ENCODE data around the gene POLR1A.
A peak's percentile ranks its signal among the peaks of the same experiment; 100 is the strongest.

The POLR1A gene

GRCh38 chr2:86022661-86023365 is 82.9 kb downstream of the POLR1A start:
- Mint-ChIP-seq H3K36me3 (ENCODE audit: low read depth) (peaks cover 22% of the 10 kb centered on the region), H3K9me3 (no peaks in the 10 kb centered on the region), H3K27me3 (ENCODE audit: low read depth) (no peaks in the 10 kb centered on the region), H3K27ac (no peak overlapping the region), H3K4me1 (ENCODE audit: low read depth) (no peaks in the 10 kb centered on the region), H3K4me3 (no peak overlapping the region)
- DNase-seq (ENCODE audit: low spot score): no peak

GRCh38 chr2:86021396-86022378 is 84.0 kb downstream of the POLR1A start:
- DNase-seq (ENCODE audit: low spot score): no peak
- H3K27ac Mint-ChIP-seq: no peak overlapping the region
- peaks cover 13% of the 10 kb centered on the region for H3K36me3 Mint-ChIP-seq (ENCODE audit: low read depth)
- H3K27me3 Mint-ChIP-seq (ENCODE audit: low read depth): no peaks in the 10 kb centered on the region
- peaks cover 7% of the 10 kb centered on the region for H3K4me1 Mint-ChIP-seq (ENCODE audit: low read depth)
- no peaks in the 10 kb centered on the region for H3K9me3 Mint-ChIP-seq
- no peak overlapping the region for H3K4me3 Mint-ChIP-seq

DNA sequence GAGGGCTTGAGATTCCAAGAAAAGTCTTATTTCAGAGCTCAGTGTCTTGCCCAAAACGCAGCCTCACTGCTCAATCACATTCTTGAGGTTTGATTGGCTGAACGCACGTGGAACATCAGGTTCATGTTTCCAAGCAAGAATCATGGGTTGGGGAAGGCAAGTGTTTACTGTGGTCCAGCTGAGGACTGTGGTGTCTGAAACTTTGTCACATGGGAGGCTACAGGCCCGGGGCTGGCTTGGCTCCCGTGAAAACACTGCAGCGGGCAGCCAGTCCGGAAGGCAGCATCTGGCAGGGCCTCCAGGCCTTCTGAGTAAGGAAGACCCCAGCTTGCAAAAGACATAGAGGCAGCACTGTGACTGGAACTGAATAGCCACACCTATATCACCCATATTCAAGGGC is 84.7 kb downstream of the POLR1A start:
- no peak overlapping the region for H3K27ac Mint-ChIP-seq
- no peak for DNase-seq (ENCODE audit: low spot score)
- peaks cover under 1% of the 10 kb centered on the region for H3K9me3 Mint-ChIP-seq
- no peaks in the 10 kb centered on the region for H3K27me3 Mint-ChIP-seq (ENCODE audit: low read depth)
- H3K4me3 Mint-ChIP-seq: no peak overlapping the region
- peaks cover 8% of the 10 kb centered on the region for H3K4me1 Mint-ChIP-seq (ENCODE audit: low read depth)
- H3K36me3 Mint-ChIP-seq (ENCODE audit: low read depth): peaks cover 13% of the 10 kb centered on the region

GRCh38 chr2:86019121-86019520 is 86.6 kb downstream of the POLR1A start:
- no peaks in the 10 kb centered on the region for H3K27me3 Mint-ChIP-seq (ENCODE audit: low read depth)
- no peak overlapping the region for H3K27ac Mint-ChIP-seq
- peaks cover 17% of the 10 kb centered on the region for H3K9me3 Mint-ChIP-seq
- H3K4me3 Mint-ChIP-seq: no peak overlapping the region
- H3K36me3 Mint-ChIP-seq (ENCODE audit: low read depth): peaks cover 12% of the 10 kb centered on the region
- DNase-seq (ENCODE audit: low spot score): no peak
- peaks cover 8% of the 10 kb centered on the region for H3K4me1 Mint-ChIP-seq (ENCODE audit: low read depth)

GRCh38 chr2:86017901-86018896 is 87.5 kb downstream of the POLR1A start:
- DNase-seq (ENCODE audit: low spot score): no peak
- Mint-ChIP-seq H3K36me3 (ENCODE audit: low read depth) (peaks cover 17% of the 10 kb centered on the region), H3K9me3 (peaks cover 25% of the 10 kb centered on the region), H3K27me3 (ENCODE audit: low read depth) (no peaks in the 10 kb centered on the region), H3K4me1 (ENCODE audit: low read depth) (peaks cover 8% of the 10 kb centered on the region), H3K27ac (no peak overlapping the region), H3K4me3 (no peak overlapping the region)

DNA sequence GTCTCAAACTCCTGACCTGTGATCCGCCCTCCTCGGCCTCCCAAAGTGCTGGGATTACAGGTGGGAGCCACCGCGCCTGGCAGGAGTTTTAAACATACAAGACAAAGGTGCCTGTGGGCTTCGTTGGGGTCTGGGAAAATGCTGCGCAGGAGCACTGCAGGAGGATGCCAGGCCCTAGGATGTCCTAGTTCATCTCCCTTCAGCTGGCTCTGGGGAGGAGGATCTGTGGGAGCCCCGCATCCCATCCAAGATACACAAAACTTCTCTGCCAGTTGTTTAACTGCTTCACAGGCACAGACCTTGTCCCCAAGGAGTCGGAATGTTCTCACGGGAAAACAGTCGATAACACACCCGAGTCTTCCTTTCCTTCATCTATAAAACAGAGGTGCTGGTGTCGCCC is 89.1 kb downstream of the POLR1A start:
- Mint-ChIP-seq H3K36me3 (ENCODE audit: low read depth) (peaks cover 16% of the 10 kb centered on the region), H3K4me3 (peak overlapping the region; percentile 48), H3K9me3 (peaks cover 25% of the 10 kb centered on the region), H3K27me3 (ENCODE audit: low read depth) (no peaks in the 10 kb centered on the region), H3K27ac (peak overlapping the region; percentile 39), H3K4me1 (ENCODE audit: low read depth) (peaks cover 8% of the 10 kb centered on the region)
- DNase-seq (ENCODE audit: low spot score): no peak

GRCh38 chr2:86015699-86016098 is 90.0 kb downstream of the POLR1A start:
- H3K27ac Mint-ChIP-seq: no peak overlapping the region
- no peak overlapping the region for H3K4me3 Mint-ChIP-seq
- H3K4me1 Mint-ChIP-seq (ENCODE audit: low read depth): peaks cover 8% of the 10 kb centered on the region
- peaks cover 14% of the 10 kb centered on the region for H3K36me3 Mint-ChIP-seq (ENCODE audit: low read depth)
- H3K27me3 Mint-ChIP-seq (ENCODE audit: low read depth): no peaks in the 10 kb centered on the region
- DNase-seq (ENCODE audit: low spot score): no peak
- H3K9me3 Mint-ChIP-seq: peaks cover 25% of the 10 kb centered on the region

GRCh38 chr2:86015006-86015405 is 90.7 kb downstream of the POLR1A start:
- DNase-seq (ENCODE audit: low spot score): no peak
- no peaks in the 10 kb centered on the region for H3K27me3 Mint-ChIP-seq (ENCODE audit: low read depth)
- H3K4me1 Mint-ChIP-seq (ENCODE audit: low read depth): peaks cover 14% of the 10 kb centered on the region
- no peak overlapping the region for H3K4me3 Mint-ChIP-seq
- peaks cover 25% of the 10 kb centered on the region for H3K9me3 Mint-ChIP-seq
- H3K27ac Mint-ChIP-seq: no peak overlapping the region
- peaks cover 14% of the 10 kb centered on the region for H3K36me3 Mint-ChIP-seq (ENCODE audit: low read depth)

DNA sequence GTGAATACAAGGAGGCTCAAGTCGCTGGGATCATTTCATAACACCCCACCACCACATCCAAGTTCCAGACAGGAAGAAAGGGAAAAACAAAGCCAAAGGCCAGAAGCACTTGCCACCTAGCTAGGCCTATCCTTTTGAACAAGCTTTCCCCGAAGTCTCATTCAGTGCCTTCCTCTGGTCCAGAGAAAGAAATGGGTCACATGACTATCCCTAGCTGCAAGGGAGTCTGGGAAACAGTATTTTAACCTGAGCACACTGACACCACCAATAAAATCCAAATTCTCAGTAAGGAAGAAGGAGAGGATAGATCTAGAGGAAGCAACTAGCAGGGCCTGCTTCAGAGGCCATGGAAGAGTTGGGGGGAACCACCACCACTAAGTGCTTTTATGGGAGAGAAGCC is 91.2 kb downstream of the POLR1A start:
- H3K36me3 Mint-ChIP-seq (ENCODE audit: low read depth): peaks cover 14% of the 10 kb centered on the region
- H3K4me3 Mint-ChIP-seq: no peak overlapping the region
- H3K27ac Mint-ChIP-seq: no peak overlapping the region
- H3K27me3 Mint-ChIP-seq (ENCODE audit: low read depth): no peaks in the 10 kb centered on the region
- peaks cover 25% of the 10 kb centered on the region for H3K9me3 Mint-ChIP-seq
- H3K4me1 Mint-ChIP-seq (ENCODE audit: low read depth): peaks cover 15% of the 10 kb centered on the region
- DNase-seq (ENCODE audit: low spot score): no peak

GRCh38 chr2:86012007-86012712 is 93.5 kb downstream of the POLR1A start:
- no peak overlapping the region for H3K27ac Mint-ChIP-seq
- DNase-seq (ENCODE audit: low spot score): no peak
- H3K4me3 Mint-ChIP-seq: no peak overlapping the region
- peaks cover 29% of the 10 kb centered on the region for H3K9me3 Mint-ChIP-seq
- peaks cover 5% of the 10 kb centered on the region for H3K27me3 Mint-ChIP-seq (ENCODE audit: low read depth)
- peaks cover 18% of the 10 kb centered on the region for H3K36me3 Mint-ChIP-seq (ENCODE audit: low read depth)
- peaks cover 17% of the 10 kb centered on the region for H3K4me1 Mint-ChIP-seq (ENCODE audit: low read depth)

GRCh38 chr2:86011449-86011941 is 94.2 kb downstream of the POLR1A start:
- H3K36me3 Mint-ChIP-seq (ENCODE audit: low read depth): peaks cover 21% of the 10 kb centered on the region
- no peak for DNase-seq (ENCODE audit: low spot score)
- H3K4me1 Mint-ChIP-seq (ENCODE audit: low read depth): peaks cover 15% of the 10 kb centered on the region
- peaks cover 9% of the 10 kb centered on the region for H3K27me3 Mint-ChIP-seq (ENCODE audit: low read depth)
- H3K4me3 Mint-ChIP-seq: no peak overlapping the region
- no peak overlapping the region for H3K27ac Mint-ChIP-seq
- H3K9me3 Mint-ChIP-seq: peaks cover 35% of the 10 kb centered on the region

- no peak for DNase-seq (ENCODE audit: low spot score)
- peaks cover 24% of the 10 kb centered on the region for H3K36me3 Mint-ChIP-seq (ENCODE audit: low read depth)
- peaks cover 9% of the 10 kb centered on the region for H3K27me3 Mint-ChIP-seq (ENCODE audit: low read depth)
- no peak overlapping the region for H3K4me3 Mint-ChIP-seq
- peaks cover 37% of the 10 kb centered on the region for H3K9me3 Mint-ChIP-seq
- H3K27ac Mint-ChIP-seq: no peak overlapping the region
- peaks cover 15% of the 10 kb centered on the region for H3K4me1 Mint-ChIP-seq (ENCODE audit: low read depth)
These were observed 95.6 kb downstream of the POLR1A start for GRCh38 chr2:86010083-86010482.

GRCh38 chr2:86006524-86006923 is 99.2 kb downstream of the POLR1A start:
- no peak overlapping the region for H3K27ac Mint-ChIP-seq
- H3K9me3 Mint-ChIP-seq: peaks cover 27% of the 10 kb centered on the region
- no peak for DNase-seq (ENCODE audit: low spot score)
- peaks cover 21% of the 10 kb centered on the region for H3K4me1 Mint-ChIP-seq (ENCODE audit: low read depth)
- H3K4me3 Mint-ChIP-seq: no peak overlapping the region
- peaks cover 9% of the 10 kb centered on the region for H3K27me3 Mint-ChIP-seq (ENCODE audit: low read depth)
- peaks cover 17% of the 10 kb centered on the region for H3K36me3 Mint-ChIP-seq (ENCODE audit: low read depth)
